ENCODE results near the gene OSCAR. TPM values are rescaled to one million over a fixed set of nuclear protein-coding genes. Genes with fewer than 3 reads are reported as not detected.

OSCAR gene, protein sequence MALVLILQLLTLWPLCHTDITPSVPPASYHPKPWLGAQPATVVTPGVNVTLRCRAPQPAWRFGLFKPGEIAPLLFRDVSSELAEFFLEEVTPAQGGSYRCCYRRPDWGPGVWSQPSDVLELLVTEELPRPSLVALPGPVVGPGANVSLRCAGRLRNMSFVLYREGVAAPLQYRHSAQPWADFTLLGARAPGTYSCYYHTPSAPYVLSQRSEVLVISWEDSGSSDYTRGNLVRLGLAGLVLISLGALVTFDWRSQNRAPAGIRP
- 0.22 TPM in 1 of 2 replicates, not detected in the other for total RNA-seq

DNA sequence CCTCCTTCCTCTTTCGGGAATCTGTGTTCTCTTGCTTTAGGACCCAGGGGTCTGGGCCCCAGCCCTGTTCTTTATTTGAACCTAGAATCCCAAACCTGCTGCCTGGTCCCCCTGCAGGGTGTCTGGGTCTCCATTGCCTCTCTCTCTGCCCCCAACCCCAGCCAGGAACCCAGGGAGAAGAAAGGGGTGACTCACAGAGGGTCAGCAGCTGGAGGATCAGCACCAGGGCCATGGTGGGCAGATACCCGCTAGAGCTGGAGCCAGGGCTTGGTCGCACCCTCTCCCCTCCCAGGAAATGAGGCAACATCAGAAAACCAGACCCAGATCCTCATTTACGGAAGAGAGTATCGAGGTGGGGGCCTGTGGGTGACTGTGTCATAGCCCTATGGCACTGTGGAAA, at the start of gene OSCAR:
OSCAR (minus strand) TSS at position 243 of the 400 bp plus-strand sequence; CDS start at position 232, 11 bp downstream.
- intact Hi-C loops (cut with micrococcal nuclease) = no loop called here

DNA sequence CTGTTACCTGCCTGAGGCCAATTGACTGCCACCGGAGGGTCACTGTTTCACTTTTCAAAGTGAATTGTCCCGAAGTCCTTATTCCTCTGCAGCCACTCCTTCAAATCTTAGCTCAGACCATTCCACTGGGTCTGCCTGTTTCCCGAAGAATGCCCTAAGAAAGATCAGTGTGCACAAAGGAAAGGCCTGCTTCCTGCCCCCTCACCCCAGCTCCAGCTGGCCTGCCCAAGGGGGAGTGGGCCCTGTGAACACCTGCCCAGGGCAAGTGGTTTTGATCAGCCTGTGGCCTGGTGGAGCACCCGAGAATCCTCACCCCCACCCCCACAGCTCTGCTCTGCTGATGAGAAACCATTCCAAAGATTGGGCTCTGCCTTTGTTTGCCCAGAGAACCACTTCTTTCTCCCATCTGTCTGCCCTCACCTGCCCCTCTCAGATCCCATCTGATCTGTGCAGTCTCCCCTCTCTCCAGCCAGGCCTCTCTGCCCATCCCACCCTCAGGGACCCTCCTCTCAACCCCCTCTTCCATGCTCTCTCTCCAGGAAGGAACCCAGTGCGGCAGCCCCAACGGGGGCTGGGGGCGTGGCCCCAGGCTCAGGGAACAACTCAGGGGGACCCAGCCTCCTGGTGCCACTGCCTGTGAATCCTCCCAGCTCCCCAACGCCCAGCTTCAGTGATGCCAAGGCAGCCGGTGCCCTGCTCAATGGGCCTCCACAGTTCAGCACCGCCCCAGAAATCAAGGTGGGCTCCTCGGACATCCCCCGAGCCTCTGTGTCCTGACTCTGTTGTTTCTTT, 48.6 kb upstream of the OSCAR start:
- intact Hi-C loops (cut with micrococcal nuclease) = no loop called here

DNA sequence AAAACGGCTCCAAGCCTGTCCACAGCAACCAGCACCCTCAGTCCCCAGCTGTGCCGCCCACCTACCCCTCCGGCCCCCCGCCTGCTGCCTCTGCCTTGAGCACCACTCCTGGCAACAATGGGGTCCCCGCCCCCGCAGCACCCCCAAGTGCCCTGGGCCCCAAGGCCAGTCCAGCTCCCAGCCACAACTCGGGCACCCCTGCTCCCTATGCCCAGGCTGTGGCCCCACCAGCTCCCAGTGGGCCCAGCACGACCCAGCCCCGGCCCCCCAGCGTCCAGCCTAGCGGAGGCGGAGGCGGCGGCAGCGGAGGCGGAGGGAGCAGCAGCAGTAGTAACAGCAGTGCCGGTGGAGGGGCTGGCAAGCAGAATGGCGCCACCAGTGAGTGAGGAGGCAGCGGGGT, 47.6 kb upstream of the OSCAR start:
- intact Hi-C loops (cut with micrococcal nuclease) = no loop called here

DNA sequence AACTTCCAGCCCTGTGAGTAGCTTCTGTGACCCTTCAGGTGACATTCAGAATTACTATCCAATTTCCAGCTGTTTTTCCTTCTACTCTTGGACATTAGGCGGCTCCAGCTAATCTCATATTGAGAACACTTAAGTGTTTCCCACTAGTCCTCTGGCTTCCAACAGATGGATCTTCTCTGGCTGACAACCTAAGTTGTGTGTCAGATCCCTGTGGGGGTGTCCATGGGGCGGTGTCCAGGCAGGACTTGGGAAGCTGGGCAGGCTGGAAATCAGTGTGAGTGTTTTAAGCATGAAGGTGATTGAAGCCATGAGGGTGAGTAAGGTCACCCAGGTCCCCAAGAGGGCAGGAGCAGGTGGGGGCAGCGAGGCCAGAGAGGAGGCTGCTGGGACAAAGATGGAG, 47.1 kb upstream of the OSCAR start:
- intact Hi-C loops (cut with micrococcal nuclease) = no loop called here

DNA sequence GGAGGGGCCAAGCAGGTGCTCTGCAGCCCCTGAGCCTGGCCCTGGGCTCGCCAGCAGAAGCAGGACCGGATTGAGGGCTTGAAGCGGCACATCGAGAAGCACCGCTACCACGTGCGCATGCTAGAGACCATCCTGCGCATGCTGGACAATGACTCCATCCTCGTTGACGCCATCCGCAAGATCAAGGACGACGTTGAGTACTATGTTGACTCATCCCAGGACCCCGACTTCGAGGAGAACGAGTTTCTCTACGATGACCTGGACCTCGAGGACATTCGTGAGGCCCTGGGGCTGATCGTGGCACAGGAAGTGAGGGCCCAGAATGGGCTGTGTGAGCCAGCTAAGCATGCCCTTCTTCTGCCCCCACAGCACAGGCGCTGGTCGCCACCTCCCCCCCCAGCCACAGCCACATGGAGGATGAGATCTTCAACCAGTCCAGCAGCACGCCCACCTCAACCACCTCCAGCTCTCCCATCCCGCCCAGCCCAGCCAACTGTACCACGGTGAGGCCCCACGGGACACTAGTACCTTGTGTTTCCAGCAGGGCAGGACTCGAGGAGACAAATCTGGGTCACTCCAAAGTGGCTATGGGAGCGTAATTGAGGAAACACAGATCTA, 45.0 kb upstream of the OSCAR start:
- intact Hi-C loops (cut with micrococcal nuclease) = no loop called here

DNA sequence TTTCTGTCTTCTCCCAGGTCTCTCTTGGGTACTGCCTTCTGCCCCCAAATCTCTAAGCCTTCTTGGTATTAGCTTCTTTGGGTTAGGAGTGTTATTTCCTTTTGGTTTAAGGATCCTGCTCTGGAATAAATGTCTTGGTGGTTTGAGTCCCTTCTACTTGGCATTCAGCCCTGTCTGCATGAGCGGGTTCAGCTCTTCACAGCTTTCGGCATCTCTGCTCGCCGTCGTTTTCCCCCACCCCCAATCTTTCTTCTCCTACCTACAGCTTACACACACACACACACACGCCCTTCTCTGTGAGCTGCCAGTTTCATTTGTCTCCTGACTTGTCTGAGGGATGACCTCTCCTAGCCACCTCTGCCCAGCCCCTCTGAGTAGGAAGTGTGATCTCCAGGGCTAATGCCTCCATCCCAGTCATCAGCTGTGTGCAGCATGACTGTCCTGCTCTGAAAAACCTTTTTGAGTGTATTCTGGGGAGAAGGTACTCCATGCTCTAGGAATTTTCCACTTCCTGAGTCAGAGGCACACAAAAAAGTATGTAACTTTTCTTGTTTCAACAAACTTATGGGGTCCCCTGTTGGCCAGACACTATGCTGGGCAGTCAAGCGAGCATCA, 41.7 kb upstream of the OSCAR start:
- intact Hi-C loops (cut with micrococcal nuclease) = no loop called here

DNA sequence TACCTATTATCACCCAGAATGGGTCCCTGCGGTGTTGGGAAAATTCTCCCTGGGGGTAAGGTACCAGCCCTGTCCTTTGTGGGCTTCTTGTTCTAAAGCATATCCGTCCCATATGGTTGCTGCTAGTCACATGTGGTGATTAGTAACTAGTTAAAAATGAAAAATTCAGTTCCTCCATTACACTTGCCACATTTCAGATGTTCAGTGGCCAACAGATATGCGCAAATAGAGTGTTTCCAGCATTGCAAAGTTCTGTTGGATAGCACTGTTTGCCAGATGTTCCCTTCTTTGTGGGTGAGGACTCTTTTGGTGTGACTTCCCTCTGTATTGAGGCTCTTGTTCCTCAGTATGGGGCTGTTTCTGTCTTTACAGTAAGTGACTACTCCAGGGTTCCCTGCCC, 40.8 kb upstream of the OSCAR start:
- intact Hi-C loops (cut with micrococcal nuclease) = no loop called here

DNA sequence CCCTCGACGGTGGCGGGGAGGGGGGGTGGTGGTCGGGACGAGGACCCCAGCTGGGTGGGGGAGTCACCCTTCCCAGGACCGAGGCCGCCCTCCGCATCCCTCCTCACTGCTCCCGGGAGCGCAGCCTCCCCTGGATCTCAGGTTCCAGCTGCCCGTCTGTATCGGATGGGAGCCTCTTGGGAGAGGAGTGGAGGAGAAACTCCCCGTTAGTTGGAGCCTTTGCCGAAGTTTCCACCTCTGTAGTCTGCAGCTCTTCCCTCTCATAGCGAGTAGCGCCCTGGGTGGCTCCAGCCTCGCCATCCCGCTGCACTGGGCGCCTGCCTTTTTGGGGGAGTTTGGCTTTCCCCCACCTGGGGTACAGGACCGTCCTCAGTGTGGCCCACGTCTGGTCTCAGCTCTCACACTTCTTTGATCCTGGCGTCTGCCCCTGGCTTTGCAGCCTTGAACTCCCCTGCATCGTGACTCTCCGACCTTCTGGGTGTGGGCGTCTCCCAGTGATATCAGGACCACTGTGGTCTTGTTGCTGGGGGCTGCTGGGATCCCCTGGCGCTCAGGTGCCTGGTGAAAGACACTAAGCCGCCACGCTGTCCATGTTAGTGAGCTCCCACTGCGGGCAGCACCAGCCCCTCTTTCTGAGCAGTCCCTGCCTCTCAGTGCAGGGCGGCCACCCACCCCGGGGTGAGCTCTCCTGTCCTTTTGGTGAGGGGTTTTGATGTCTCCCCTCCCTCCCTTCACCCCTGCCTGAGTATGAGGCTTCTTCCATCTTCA, 38.1 kb upstream of the OSCAR start:
- intact Hi-C loops (cut with micrococcal nuclease) = loop anchor here (5.0 to 10.0 kb wide), 2 partner anchors 979 to 1116 kb away; partner anchors contain the start of genes PPP1R12C and PPP6R1

DNA sequence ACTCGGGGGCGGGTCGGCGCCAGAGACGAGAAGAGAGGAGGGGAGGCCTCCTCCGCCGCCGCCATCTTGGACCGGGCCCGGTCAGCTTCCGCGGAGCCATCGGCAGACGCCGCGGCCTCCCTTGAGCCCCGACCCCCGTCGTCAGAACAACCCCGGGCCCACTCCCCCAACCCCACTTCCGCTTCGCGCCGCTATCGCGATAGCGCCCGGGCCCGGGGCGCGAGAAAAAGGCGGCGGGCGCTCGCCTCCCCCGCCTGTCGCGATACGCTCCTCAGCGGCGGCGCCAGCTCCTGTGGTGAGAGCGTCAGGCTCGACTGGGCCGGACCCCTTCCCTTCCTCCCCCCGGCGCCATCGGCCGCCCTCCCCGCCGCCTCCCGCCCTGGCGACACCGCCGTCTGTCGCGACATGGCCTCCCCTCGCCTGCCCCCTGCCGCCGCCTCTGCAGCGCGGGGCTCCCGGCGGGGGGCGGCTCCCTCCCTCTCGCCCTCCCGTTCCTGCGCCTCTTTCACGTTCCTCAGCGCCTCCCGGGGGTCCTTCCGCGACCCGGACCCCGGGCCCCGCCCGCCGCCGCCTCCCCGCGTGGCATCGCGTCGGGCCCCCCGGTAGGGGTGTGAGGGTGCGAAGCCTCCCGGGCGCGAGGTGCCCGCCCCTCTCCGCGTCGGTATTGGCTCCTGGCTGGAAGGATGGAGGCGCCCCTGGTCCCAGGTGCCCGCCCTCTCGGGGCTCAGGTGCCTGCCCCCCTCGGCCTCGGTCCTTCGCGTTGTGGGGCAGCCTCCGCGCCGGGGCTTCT, 37.3 kb upstream of the OSCAR start, which contains the start of gene CNOT3:
CNOT3 (plus strand) TSS at position 64 of the 790 bp plus-strand sequence. CDS start 5,217 bp downstream, outside the sequence.
- intact Hi-C loops (cut with micrococcal nuclease) = loop anchor here (1.0 to 10.0 kb wide), 15 partner anchors 21 to 1983 kb away; partner anchors contain the start of genes FIZ1, KMT5C, LENG1 and MYADM

DNA sequence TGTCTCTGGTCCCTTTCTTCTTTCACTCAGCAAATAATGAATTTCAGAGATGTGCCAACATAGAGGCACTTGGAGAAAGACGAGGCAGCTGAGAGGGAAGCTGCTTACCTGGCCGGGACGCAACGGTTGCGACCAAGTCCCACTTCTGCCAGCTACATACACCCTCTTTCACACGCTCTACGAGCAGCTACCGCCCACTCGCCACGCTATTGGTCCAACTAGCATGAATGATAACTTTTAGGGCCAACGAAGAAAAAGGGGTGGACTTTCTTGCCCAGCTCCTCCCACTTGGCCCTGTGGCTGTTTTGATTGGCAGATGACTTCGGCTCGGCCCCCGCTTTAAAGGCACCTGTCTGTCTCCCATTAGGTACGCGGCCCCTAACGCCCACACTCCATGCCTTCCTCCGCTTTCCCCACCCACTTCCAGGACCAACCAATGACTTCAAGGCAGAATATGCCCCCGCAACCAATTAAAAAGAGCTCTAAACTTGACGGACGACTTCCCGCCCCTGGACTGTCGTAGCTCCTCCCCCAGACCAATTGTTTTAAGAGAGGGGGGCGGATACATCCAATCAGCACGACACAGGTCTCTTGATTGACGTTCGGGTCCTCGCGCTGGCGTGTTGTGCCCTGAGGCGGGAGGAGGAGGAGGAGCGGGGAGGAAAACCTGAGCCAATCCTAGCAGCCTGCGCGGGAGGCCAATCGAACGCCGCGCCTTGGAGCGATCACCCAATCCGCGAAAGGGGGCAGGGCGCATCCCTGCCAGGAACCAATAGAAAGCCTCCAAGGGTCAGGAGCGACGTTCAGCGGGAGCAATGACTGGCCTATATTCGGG, 36.5 kb upstream of the OSCAR start:
- intact Hi-C loops (cut with micrococcal nuclease) = loop anchor here (1.0 to 10.0 kb wide), 15 partner anchors 22 to 1984 kb away; partner anchors contain the start of genes FIZ1, KMT5C, LENG1 and MYADM

DNA sequence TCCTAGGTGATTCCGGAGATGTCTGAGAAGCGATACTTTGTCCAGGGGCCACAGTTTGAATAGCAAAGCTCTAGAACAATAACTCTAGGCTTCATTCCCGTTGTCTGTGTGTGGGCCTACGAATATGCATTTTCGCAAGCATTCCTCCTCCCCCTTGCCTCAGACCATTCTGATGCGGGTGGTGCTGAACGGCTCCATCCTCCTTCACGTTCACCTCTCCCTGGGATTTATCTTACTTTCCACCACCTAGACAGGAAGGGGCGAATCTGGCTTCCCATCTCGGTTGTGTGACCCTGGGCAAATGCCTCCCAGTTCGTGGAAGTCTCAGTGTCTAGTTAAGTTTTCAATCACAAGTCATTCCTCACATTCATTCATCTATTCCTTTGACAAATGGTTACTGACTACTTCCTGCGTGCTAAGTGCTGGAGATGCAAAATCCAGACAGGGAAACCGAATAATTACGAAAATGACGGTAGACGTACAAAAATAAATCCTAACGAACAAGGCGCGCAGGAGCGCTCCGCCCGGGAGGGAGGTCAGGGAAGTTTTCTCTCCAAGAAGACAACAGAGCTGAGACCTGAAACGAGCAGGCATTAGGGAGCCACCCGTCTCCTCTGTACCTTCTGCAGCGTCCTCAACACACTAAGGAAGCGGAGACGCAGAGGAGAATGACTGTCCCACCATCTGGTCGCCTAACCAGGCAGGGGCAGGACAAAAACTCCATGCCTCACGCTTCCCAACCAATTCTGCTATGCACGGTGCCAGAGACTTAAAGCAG, 35.7 kb upstream of the OSCAR start:
- intact Hi-C loops (cut with micrococcal nuclease) = loop anchor here (5.0 to 10.0 kb wide), 2 partner anchors 981 to 1119 kb away; partner anchors contain the start of genes PPP1R12C and PPP6R1

DNA sequence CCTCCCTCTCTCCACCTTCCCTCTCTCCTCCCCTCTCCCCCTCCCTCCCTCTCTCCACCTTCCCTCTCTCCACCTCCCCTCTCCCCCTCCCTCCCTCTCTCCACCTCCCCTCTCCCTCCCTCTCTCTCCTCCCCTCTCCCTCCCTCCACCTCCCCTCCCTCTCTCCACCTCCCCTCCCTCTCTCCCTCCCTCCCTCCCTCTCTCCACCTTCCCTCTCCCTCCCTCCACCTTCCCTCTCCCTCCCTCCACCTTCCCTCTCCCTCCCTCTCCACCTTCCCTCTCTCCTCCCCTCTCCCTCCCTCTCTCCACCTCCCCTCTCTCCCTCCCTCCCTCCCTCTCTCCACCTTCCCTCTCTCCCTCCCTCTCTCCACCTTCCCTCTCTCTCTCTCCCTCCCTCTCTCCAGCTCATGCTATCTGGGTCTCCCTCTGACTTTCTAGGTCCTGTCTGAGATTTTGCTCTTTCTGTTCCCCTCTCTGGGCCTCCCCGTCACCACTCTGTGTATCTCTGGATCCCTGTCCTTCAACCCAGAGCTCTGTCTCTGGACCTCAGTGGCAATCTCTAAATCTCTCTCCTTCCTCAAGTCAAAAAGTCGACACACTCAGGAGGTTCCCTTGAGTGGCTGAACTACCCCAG, 33.5 kb upstream of the OSCAR start:
- intact Hi-C loops (cut with micrococcal nuclease) = loop anchor here (1.0 to 10.0 kb wide), 2 partner anchors 36 to 1121 kb away; partner anchors contain the start of gene PPP6R1

DNA sequence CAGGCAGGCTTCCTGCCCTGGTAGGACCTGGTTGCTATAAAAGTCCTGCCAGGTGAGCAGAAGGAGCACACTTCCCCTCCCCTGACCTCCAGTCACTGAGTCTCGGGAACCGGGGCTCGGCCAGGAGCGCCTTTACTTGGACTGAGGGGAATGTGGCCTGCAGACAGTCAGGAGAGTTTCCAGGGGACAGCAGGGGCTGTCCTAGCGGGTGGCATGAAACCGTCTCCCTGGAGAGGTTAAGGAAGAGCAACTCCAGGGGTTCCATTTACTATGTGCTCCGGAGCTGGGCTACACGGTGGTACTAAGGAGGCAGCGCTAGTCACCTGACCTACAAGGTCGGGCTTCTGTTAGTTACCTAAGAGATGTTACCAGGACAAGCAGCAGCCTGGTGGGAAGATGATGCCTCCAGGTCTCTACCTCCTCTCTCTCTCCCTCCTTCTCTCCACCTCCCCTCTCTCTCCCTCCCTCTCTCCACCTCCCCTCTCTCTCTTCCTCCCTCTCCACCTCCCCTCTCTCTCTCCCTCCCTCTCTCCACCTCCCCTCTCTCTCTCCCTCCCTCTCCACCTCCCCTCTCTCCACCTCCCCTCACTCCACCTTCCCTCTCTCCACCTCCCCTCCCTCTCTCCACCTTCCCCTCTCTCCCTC, 32.8 kb upstream of the OSCAR start:
- intact Hi-C loops (cut with micrococcal nuclease) = loop anchor here (10.0 kb wide), 1 partner anchor 1121 kb away; the partner anchor contains the start of gene PPP6R1

DNA sequence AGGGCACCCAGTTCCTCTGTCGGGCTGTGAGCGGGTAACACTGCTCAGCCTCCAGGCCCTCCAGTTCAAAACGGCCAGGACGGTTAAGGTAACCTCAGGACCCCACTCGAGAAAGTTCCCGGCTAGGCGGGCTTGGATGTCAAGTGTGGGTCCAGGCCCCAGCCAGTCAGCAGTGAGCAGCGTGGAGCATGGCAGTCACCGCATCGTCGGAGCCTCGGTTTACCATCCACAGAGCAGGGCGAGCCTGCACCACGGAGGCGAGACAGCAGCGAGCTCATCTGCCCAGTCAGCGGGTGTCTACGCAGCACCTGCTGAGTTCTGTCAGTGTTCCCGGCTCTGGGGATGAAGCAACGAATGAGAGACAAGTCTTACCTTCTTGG, 29.0 kb upstream of the OSCAR start:
- intact Hi-C loops (cut with micrococcal nuclease) = no loop called here

DNA sequence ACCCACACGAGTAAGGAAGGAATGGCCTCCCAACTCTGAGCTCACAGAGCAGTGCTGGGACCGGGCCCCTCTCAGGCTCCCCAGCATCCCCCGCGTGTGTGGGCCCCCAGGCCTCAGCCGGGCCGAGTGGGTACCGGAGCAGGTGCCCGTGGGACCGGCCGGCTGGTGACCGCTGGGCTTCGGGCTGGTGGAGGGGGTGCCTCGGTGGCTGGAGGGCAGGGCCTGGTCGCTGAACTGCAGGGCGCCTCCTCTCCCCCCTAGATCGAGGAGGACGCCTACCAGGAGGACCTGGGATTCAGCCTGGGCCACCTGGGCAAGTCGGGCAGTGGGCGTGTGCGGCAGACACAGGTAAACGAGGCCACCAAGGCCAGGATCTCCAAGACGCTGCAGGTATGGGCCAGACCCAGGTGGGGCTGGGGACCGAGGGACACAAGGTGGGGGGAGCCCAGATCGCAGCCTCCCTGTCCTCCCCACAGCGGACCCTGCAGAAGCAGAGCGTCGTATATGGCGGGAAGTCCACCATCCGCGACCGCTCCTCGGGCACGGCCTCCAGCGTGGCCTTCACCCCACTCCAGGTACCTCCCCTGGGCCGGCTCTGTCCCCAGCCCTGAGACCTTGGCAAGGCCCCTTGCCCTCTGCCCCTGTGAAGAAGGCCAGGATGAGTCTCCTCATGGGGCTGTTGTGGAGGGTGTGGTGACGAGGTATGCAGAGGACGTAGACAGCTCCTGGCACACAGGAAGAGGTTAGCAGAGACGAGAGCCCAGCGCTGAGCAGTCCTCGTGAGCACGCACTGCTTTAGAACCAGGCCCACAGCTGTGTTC, 28.4 kb upstream of the OSCAR start:
- intact Hi-C loops (cut with micrococcal nuclease) = no loop called here

DNA sequence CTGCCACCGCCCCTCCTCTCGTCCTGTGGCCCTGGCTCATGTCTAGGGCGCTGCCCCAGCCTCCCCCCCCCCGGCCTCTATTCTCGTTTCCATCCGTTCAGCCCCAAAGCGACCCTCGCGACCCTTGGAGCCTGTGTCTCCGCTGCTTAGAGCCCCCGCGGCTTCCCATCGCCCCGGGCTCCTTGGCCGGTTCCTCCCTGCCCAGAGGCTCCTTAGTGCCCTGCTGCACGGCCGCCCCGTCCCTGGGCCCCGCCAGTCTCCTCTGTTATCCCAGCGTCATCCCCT, 27.8 kb upstream of the OSCAR start:
- intact Hi-C loops (cut with micrococcal nuclease) = no loop called here

Data from T-helper 1 cell treated with Interleukin-12 subunit alpha and Interleukin-12 subunit beta and Interleukin-4 antibody, amounts not matched to agents 30 ng/mL and 1 ng/mL, for 36 hours (primary cell).